Measurements from ENCODE around the gene CACFD1. TPM values are rescaled to one million over a fixed set of nuclear protein-coding genes. Genes with fewer than 3 reads are reported as not detected.
"Not testable (repeated sequence)": the region's sequence is repeated elsewhere in the genome, so short reads cannot be mapped to it uniquely, and the experiment has no call there.

The CACFD1 gene
- polyA plus RNA-seq, 3 donors: 36.5 to 41.9 (median 38.4) TPM

DNA sequence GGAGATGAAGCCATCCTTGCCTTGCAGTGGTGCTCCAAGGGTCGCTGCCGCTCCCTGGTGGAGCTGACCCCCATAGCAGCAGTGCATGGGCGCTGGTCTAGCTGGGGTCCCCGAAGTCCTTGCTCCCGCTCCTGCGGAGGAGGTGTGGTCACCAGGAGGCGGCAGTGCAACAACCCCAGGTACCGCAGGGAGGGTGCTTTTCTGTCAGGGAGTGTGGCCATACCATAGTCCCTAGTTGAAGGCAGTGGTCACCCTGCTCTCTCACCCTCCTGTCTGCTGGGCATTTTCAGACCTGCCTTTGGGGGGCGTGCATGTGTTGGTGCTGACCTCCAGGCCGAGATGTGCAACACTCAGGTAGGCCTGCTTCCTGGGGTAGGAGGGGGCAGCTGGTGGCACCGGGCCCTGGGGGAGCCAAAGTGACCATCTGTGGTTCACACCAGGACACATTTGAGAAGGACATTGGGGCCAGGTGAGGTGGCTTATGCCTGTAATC, 26.4 kb upstream of the CACFD1 start:
- no peak for DNase-seq

DNA sequence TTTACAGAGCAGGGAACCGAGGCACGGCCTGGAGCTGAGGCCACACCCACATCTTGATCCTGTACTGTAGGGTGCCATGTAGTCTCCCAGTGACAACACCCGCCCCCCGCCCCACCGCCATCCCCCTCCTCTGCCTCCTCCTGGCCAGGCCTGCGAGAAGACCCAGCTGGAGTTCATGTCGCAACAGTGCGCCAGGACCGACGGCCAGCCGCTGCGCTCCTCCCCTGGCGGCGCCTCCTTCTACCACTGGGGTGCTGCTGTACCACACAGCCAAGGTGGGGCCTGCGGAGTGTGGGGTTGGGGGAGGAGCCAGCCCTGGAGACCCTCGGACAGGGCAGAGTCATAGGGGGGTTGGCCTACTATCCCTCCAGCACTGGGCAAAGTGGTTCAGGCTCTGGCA, 23.1 kb upstream of the CACFD1 start:
- no peak for DNase-seq

DNA sequence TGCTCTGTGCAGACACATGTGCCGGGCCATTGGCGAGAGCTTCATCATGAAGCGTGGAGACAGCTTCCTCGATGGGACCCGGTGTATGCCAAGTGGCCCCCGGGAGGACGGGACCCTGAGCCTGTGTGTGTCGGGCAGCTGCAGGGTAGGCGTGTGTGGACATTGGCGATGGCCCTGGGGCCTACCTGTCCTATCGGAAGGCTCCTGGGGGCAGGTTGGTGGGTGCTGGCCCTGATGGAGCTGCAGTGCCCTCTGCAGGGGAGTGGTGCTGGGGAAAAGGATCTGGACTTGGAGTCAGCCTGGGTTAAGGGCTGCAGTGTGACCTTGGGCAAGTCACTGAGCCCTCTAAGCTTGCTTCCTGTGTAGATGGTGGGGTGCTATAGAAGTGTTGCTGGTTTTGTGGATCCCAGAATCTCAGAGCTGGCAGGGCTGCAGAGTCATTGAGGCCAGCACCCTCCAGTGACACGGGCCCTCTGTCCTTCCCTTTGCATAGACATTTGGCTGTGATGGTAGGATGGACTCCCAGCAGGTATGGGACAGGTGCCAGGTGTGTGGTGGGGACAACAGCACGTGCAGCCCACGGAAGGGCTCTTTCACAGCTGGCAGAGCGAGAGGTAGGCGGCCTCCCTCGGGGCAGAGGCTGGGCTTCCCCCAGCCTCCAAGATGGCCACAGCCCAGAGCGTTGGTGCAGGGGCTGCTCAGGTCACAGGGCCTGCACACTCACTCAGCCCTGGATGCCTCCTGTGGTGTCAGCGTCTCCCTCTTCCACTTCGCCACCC, 21.8 kb upstream of the CACFD1 start:
- no peak for DNase-seq

DNA sequence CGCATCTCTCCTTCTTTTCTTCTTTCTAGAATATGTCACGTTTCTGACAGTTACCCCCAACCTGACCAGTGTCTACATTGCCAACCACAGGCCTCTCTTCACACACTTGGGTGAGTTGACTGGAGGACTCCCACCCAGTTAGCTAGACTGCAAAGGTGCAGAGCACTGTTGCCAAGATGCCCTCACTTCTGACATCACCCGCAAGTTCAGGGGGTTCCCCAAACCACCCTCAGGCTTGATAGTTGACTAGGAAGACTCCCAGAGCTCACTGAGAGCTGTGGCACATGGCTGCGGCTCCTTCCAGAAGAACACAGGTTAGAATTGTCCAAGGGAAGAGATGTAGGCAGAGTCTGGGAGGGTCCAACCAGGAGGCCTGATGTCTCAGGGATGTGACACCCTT, 20.4 kb upstream of the CACFD1 start:
- DNase-seq: no peak

DNA sequence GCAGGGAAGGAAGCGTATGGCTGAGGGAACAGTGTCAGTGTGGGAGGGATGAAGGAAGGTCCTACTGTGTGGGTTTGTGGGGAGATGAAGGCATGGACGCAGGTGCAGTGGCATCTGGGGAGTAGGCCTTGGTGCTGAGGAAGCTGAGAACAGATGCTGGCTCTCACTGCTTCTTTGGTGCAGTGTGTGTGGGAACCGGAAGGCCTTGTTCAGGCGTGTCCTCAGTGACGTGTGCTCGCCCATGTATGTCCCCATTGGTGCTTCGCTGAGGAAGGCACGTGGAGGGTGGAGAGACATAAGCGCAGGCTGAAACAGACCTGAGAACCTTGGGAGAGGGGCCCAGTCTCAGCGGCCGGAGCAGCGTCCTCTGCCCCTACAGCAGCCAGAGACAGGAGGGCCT, 18.9 kb upstream of the CACFD1 start:
- DNase-seq: no peak

DNA sequence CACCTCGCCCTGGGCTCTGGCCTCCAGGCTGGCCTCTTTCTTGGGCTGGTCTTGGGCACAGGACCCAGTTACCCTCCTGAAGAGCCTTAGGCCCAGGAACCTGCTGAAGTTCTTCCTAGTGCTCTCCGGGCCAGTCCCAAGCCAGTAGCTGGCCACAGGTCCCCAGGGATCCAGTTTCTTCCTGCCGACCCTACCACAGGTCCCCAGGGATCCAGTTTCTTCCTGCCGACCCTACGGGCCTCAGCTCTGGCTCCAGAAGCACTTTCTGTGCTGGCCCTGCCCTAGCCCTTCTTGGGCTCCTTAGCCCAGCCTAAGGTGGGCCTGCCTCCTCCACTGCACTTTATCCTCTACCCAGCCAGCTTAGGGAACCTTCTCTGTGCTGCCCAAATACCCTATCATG, 18.2 kb upstream of the CACFD1 start:
- no peak for DNase-seq

DNA sequence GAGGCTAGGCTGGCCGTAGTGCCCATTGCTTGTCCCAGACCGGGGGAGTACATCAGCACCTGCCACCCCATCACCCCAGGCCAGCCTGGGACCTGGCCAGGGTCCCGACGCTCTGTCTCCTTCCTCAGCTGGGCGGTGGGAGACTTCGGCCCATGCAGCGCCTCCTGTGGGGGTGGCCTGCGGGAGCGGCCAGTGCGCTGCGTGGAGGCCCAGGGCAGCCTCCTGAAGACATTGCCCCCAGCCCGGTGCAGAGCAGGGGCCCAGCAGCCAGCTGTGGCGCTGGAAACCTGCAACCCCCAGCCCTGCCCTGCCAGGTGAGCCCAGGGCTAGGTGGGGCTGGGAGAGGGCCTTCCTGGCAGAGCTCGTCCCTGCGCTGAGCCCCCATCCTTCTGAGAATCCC, 16.5 kb upstream of the CACFD1 start:
- no peak for DNase-seq

DNA sequence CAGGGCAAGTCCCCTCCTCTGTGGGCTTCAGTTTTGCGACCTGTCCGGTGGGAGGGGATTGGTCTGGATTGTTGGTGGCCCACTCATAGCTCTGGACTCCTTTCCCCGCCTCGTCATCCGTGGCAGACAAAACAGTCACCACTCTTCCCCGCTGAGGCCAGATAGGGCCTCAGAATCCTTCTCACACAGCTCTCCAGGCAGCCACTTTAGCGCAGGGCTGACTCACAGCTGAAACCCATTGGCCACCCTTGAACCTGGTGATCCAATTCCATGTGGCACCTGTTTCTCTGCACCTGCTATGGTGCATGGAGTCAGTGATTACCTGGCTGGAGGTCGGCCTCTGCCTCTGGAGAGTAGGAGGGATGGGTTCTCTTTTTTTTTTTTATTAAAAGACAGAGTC, 15.8 kb upstream of the CACFD1 start:
- DNase-seq: no peak

DNA sequence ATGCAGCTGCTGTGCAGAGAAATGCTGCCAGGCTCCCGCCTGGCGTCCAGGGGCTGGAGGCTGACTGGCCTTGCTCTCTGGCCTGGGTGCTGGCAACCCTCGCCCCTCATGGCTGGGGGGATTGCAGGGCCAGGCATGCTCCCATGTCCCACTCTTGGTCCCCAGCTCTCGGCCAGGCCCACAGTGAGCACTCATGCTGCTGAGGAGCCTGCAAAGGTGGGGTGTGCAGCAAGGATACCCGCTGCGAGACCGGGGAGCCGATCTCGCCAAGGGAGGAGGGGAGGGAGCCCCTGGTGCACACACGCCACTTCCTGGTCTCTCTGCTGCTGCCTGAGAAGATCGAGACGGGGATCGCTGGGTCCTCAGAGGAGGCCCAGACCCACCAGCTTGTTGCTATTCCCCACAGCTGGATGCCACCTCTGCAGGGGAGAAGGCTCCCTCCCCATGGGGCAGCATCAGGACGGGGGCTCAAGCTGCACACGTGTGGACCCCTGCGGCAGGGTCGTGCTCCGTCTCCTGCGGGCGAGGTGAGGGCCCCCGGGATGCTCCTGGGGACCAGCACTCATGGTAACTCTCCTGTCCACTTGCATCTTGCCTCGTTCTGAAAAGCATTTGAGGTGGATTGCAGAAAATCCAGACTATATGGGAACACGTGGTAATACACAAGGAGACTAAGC, 14.3 kb upstream of the CACFD1 start:
- DNase-seq: no peak

DNA sequence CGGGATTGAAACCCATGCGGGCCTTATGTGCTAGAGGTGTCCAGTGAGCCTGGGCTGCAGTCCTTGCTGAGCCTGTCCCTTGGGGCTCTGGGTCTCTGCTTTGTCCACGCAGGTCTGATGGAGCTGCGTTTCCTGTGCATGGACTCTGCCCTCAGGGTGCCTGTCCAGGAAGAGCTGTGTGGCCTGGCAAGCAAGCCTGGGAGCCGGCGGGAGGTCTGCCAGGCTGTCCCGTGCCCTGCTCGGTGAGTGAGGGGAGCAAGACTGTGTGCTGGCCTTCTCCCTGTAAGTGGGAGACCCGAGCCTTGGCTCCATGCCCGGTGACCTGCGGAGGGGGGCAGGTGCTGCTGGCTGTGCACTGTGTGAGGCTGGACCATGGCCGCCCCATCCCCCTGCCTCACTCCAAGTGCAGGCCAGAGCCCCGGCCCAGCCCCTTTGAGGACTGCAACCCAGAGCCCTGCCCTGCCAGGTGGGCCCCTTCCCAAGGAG, 11.2 kb upstream of the CACFD1 start:
- no peak for DNase-seq

DNA sequence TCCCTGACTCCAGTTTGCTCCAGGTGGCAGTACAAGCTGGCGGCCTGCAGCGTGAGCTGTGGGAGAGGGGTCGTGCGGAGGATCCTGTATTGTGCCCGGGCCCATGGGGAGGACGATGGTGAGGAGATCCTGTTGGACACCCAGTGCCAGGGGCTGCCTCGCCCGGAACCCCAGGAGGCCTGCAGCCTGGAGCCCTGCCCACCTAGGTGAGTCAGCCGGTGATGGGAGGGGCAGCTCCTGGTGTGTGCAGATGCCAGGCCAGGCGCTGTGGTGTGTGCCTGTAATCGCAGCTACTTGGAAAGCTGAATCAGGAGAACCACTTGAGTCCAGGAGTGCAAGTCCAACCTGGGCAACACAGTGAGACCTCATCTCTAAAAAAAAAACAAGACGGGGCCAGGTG, 10.0 kb upstream of the CACFD1 start:
- no peak for DNase-seq

DNA sequence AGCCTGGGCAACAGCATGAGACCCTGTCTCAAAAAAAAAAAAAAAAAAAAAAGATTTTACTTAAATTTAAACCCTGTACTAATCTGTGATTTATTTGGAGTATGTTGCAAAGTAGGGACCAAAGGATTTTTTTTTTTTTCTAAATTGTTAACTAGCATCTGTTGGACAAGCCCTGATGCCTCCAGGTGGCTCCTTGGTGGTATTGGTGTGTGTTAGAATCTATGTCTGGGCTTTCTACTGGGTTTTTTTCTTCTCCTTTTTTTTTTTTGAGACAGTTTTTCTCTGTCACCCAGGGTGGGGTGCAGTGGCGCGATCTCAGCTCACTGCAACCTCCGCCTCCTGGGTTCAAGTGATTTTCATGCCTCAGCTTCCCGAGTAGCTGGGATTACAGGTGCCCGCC, 7.9 kb upstream of the CACFD1 start:
- not testable (repeated sequence) for DNase-seq

DNA sequence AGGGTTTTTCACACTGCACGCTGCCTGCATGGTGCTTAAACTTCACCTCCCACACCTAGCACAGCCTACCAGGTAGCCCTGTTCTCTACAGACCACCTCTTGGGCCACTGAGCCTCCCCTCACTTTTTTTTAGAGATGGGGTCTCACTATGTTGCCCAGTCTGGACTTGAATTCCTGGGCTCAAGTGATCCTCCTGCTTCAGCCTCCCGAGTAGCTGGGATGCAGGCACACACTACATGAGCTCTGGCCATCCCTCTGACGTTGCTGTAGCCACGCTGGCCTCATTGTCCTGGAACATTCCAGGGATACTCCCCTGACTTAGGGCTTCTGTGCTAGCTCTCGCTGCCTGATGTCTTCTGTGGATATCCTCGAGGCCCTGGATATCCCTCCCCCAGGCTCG, 7.2 kb upstream of the CACFD1 start:
- DNase-seq: no peak

DNA sequence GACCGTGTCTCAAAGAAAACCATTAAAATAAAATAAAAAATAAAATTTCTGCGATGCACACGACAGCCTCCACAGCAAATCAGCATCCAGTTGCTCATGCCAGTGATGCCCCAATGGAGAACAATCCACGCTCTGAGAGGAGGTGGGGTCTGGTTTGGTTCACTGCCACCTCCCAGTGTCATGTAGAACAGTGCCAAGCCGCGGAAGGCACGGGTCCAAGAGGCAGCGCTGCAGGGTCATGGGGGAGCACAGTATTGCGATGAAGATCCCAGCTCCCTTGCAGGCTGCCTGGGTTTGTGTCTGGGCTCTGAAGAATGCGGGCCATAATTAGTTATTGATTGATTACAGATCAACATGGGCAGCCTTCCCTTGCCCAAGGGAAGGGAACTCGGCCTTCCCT, 6.1 kb upstream of the CACFD1 start:
- no peak for DNase-seq

DNA sequence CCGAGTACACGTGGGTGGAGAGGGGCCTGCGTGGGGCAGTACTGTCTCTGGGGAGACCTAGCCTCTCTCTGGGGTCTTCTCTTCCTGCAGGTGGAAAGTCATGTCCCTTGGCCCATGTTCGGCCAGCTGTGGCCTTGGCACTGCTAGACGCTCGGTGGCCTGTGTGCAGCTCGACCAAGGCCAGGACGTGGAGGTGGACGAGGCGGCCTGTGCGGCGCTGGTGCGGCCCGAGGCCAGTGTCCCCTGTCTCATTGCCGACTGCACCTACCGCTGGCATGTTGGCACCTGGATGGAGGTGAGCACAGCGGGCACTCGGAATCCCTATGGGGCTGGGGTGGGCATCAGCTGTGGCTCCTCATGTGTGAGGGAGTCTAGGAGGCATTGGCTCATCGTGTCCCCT, 5.5 kb upstream of the CACFD1 start:
- no peak for DNase-seq

DNA sequence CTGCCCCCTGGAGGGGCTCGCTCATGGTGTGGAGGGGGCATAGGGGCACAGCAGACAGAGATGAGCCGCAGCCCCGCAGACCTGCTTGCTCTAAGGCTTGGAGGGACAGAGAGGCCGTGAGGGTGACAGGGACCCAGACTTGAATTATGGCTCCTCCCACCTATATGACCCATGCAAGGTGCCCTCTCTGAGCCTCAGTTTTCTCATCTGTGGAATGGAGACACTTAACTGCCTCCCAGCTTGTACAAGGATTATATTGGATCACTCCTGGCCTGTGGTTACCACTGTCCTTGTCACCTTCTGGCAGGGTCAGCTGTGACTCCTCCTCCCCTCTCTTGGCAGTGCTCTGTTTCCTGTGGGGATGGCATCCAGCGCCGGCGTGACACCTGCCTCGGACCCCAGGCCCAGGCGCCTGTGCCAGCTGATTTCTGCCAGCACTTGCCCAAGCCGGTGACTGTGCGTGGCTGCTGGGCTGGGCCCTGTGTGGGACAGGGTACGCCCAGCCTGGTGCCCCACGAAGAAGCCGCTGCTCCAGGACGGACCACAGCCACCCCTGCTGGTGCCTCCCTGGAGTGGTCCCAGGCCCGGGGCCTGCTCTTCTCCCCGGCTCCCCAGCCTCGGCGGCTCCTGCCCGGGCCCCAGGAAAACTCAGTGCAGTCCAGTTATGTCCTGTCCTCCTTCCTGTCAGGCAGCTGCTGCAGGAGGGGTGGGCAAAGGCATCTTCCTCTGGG, 4.7 kb upstream of the CACFD1 start:
- DNase-seq: no peak

DNA sequence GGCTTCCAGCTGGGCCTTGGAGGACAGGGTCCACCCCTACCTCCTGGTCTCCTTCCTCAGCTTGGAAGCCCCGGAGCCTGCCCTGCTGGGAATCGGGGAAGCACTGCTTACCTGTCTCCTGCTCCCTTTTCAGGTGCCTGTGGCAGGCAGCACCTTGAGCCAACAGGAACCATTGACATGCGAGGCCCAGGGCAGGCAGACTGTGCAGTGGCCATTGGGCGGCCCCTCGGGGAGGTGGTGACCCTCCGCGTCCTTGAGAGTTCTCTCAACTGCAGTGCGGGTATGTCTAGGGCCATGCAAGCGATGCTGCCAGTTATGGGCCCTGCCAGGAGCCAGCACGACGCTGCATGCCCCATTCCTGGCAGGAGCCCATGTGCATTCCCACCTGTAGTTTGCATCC, 3.8 kb upstream of the CACFD1 start:
- no peak for DNase-seq

DNA sequence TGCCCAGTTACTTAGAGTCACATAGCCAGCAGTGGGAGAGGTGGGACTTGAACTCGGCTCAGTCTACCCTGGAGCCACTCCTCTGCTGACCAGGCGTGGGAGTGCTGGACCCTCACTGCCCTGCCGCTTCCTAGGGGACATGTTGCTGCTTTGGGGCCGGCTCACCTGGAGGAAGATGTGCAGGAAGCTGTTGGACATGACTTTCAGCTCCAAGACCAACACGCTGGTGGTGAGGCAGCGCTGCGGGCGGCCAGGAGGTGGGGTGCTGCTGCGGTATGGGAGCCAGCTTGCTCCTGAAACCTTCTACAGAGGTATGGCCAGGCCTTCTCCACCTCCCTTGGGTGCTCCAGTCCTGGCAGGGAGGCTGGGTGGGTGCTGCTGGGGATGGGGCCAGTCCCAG, 3.4 kb upstream of the CACFD1 start:
- no peak for DNase-seq

DNA sequence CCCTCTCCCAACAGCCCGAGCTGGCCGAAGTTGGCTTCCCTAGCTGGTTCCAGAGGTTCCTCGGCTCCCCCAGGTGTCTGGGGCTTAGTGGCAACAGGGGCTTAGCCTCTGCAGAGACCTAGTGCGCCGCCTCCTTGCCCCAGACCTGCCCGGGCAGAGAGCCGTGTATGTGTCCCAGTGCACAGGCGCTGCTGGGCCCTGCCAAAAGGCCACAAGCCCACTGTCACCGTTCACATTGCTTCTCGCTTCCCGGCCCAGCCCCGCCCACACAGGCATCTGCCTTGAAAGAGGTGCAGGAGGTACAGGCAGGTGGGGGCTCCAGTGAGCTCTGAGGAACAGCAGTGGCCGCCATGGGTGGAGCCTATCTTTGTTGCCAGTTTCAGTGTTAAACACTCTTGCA, 2.5 kb upstream of the CACFD1 start:
- no peak for DNase-seq

DNA sequence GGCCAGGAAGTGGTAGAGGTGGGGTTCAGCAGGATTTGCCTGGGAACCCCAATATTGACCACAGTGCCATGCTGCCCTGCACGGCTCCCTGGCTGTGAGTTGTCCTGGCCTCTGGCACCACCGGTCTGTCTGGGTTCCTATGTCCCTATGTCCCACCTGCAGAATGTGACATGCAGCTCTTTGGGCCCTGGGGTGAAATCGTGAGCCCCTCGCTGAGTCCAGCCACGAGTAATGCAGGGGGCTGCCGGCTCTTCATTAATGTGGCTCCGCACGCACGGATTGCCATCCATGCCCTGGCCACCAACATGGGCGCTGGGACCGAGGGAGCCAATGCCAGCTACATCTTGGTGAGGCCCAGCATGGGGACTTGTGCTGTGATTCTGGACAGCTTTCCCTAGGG, 2.0 kb upstream of the CACFD1 start:
- no peak for DNase-seq

DNA sequence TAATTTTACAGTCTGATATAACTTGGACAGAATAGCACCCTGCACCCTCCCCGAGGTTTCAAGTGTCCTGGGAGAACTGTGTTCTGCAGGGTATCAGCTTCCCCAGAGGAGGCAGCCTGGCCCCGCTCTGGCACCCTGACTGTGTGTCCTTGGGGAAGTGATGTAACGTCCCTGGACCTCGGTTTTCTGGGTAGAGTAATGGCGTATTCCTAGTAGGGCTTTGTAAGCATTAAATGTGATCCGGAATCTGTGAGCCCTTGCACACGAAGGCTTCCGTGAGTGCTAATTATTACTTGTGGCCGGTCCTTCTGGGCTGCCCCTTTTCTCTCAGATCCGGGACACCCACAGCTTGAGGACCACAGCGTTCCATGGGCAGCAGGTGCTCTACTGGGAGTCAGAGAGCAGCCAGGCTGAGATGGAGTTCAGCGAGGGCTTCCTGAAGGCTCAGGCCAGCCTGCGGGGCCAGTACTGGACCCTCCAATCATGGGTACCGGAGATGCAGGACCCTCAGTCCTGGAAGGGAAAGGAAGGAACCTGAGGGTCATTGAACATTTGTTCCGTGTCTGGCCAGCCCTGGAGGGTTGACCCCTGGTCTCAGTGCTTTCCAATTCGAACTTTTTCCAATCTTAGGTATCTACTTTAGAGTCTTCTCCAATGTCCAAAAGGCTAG, 1.0 kb upstream of the CACFD1 start:
- no peak for DNase-seq

All from renal pelvis (tissue), 4 donors.